GM18517 (cell line): Measurements from ENCODE around the gene SOAT2.

Experiments used
- ATAC-seq: cut with Tn5 transposase; IDR thresholded peaks from one replicate; pipeline ENCODE4 v1.9.1; 2021; ENCODE audit warnings: mild to moderate bottlenecking, moderate library complexity; ENCODE audit not compliant: unreplicated experiment

Gene SOAT2, protein sequence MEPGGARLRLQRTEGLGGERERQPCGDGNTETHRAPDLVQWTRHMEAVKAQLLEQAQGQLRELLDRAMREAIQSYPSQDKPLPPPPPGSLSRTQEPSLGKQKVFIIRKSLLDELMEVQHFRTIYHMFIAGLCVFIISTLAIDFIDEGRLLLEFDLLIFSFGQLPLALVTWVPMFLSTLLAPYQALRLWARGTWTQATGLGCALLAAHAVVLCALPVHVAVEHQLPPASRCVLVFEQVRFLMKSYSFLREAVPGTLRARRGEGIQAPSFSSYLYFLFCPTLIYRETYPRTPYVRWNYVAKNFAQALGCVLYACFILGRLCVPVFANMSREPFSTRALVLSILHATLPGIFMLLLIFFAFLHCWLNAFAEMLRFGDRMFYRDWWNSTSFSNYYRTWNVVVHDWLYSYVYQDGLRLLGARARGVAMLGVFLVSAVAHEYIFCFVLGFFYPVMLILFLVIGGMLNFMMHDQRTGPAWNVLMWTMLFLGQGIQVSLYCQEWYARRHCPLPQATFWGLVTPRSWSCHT

DNA sequence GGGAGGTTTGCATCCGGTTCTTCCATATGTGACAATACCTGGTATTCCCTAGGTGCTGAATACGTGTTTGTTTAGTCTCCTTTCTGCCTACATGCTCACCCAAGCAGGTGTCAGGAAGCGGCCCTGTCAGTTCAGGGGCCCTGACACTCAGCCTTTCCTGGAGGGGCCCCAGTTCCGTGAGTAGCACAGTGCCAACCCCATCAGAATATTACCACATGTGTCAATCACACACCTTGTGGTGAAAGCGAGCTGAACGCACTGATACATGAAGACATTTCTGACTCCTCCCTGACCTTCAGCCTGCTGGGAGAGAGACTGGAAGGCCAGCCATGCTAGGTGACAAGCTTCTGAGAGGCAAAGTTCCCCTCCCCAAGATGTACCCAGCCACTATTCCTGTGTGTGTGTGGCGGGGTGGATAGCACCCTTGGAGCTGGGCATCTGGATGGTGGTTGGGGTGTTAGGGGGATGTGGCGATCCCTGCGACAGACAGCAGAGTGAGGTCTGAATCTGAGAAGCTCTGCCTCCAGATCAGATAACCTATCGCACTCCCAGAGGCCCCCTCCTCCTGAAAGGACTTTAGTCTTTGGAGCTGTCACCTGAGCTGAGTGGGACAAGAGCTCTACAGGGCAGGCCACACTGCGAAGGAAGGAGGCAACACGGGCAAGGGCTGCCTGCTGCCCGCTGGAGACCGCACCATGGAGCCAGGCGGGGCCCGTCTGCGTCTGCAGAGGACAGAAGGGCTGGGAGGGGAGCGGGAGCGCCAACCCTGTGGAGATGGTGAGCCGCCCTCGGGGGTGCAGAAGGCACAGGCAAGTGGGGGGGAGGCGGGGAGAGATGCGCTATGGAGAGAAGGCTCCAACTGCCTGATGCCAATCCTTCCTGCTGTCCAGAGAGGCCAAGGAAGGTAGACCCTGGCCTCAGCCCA is at the start of gene SOAT2:
SOAT2 (plus strand) TSS at position 604 of the 925 bp plus-strand sequence; CDS start at position 696, 92 bp downstream.
- no peak for ATAC-seq

- peak; percentile 87 for ATAC-seq
These were observed 49.0 kb upstream of the SOAT2 start for GRCh38 chr12:53054112-53054878.

- ATAC-seq = no peak
These were observed 47.6 kb upstream of the SOAT2 start for GRCh38 chr12:53055471-53056266.

DNA sequence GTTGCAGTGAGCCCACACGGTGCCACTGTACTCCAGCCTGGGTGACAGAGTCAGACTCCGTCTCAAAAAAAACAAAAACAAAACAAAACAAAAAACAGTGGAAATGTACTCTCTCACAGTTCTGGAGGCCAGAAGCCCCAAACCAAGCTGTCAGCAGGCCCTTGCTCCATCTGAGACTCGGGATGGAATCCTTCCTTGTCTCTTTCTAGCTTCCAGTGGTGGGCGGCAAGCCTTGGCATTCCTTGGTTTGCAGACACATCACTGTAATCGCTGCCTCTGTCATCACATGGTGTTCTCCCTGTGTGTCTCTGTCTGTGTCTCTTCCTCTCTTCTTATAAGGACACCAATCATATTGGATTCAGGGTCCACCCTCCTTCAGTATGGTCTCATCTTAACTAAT is 47.0 kb upstream of the SOAT2 start:
- ATAC-seq = no peak

DNA sequence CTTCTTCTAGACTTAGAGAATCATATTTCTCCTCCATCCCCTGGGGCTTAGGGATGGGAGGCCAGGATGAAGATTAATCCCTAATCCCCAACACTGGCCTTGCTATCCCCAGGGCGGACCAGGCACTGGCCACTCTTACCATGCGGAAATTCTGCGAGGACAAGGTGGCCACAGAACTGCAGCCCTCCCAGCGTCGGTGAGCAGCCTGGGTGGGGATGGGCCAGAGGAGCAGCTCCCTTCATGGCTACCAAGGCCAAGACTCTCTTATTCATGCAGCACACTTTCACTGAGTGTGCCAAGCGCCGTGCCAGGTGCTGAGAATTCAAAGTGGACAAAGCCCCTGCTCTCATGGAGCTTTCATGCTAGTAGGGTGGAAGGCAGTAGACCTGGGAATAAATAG is 46.4 kb upstream of the SOAT2 start:
- no peak for ATAC-seq

- no peak for ATAC-seq
These were observed 45.3 kb upstream of the SOAT2 start for GRCh38 chr12:53057816-53058500.

DNA sequence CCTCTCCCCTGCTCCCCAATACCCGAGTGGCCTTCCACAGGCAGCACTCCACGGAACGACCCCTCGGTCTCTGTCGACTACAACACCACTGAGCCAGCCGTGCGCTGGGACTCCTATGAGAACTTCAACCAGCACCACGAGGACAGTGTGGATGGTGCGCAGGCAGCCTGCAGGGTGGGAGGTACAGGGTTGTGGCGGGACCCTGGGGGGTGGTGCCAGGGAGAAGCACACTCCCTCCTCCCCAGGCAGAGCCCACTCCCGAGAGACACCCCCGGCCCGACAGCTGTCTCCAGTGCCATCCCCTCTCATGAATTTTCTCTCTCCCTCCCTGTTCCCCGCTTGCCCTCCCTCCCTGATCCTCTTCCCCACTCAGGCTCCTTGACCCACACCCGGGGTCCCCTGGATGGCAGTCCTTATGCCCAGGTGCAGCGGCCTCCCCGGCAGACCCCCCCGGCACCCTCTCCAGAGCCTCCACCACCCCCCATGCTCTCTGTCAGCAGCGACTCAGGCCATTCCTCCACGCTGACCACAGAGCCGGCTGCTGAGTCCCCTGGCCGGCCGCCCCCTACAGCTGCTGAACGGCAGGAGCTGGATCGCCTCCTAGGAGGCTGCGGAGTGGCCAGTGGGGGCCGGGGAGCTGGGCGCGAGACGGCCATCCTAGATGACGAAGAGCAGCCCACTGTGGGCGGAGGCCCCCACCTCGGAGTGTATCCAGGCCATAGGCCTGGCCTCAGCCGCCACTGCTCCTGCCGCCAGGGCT is 44.4 kb upstream of the SOAT2 start:
- ATAC-seq = no peak

- no peak for ATAC-seq
These were observed 43.7 kb upstream of the SOAT2 start for GRCh38 chr12:53059434-53060063.

DNA sequence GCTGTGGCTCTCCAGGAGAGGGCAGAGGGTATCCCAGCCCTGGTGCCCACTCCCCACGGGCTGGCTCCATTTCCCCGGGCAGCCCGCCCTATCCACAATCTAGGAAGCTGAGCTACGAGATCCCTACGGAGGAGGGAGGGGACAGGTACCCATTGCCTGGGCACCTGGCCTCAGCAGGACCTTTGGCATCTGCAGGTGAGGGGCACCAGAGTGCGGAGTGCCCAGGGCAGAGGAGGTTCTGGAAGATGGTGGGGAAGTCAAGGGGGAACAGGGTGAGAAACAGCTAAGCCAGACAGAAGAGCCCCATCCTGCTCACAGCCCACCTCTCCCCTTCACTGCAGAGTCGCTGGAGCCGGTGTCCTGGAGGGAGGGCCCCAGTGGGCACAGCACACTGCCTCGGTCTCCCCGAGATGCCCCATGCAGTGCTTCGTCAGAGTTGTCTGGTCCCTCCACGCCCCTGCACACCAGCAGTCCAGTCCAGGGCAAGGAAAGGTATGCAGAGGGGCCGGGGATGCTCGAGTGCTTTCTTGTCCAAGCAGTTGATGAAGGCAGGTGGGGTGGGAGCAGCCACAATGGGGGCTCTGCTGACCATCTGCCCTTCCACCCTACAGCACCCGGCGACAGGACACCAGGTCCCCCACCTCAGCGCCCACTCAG is 43.1 kb upstream of the SOAT2 start:
- ATAC-seq = no peak

DNA sequence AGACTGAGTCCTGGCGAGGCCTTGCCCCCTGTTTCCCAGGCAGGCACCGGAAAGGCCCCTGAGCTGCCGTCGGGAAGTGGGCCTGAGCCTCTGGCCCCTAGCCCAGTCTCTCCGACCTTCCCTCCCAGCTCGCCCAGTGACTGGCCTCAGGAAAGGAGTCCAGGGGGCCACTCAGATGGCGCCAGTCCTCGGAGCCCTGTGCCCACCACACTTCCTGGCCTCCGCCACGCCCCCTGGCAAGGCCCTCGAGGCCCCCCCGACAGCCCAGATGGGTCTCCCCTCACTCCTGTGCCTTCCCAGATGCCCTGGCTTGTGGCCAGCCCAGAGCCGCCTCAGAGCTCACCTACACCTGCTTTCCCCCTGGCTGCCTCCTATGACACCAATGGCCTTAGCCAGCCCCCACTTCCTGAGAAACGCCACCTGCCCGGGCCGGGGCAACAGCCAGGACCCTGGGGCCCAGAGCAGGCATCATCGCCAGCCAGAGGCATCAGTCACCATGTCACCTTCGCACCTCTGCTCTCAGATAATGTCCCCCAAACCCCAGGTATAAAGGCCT is 42.5 kb upstream of the SOAT2 start:
- ATAC-seq = no peak

DNA sequence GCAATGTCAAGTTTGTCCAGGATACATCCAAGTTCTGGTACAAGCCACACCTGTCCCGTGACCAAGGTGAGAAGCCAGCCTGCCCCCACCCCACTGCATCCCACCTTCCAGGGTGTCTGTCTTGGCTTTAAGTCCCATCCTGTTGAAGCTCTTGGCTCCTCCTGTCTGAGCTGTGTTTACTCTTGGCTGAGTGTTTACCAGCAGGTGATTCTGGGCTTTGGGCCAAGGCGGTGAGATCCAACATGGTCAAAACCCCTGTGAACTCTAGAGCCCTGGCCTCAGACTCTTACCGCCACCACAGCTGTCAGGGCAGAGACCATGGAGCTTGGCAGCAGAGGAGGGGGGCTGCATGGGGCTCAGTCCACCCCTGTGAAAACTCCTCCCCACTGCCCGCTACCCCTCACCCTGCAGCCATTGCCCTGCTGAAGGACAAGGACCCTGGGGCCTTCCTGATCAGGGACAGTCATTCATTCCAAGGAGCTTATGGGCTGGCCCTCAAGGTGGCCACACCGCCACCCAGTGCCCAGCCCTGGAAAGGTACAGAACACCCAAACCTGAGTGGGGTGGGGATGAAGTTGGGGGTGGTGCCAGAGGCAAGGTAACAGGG is 41.8 kb upstream of the SOAT2 start:
- ATAC-seq = no peak

DNA sequence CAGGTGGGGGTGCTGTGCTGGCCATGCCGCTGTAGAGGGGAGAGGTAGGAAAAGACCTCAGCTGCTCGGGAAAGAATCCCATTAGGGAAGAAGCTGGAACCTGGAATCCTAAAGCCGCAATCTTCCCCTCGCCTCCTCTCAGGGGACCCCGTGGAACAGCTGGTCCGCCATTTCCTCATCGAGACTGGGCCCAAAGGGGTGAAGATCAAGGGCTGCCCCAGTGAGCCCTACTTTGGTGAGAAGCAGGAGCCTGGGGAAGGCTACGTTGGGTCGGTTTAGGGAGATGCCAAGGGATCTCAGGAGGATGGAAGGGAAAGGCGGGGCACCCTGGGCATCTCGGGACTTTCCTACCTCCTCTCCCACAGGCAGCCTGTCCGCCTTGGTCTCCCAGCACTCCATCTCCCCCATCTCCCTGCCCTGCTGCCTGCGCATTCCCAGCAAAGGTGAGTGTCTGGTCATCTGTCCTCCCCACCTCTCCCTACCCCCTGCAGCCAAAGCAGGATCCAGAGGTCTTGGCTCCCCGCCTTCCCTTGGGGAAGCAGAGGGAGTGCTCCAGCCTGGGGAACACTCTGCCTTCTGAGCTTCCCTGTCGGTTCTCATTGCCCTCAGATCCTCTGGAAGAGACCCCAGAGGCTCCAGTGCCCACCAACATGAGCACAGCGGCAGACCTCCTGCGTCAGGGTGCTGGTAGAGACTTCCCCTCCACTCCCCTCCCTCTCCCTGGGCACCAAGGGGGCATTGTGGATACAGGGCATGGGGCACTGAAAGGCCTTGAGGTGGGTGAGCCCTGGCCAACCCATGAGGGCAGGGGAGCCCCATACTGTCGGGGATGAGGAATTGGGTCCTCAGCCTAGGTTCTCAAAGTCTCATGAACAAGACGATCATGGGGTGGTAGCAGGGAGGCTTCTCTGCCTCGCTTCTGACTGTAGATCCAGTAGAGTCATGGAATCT is 41.0 kb upstream of the SOAT2 start:
- no peak for ATAC-seq

DNA sequence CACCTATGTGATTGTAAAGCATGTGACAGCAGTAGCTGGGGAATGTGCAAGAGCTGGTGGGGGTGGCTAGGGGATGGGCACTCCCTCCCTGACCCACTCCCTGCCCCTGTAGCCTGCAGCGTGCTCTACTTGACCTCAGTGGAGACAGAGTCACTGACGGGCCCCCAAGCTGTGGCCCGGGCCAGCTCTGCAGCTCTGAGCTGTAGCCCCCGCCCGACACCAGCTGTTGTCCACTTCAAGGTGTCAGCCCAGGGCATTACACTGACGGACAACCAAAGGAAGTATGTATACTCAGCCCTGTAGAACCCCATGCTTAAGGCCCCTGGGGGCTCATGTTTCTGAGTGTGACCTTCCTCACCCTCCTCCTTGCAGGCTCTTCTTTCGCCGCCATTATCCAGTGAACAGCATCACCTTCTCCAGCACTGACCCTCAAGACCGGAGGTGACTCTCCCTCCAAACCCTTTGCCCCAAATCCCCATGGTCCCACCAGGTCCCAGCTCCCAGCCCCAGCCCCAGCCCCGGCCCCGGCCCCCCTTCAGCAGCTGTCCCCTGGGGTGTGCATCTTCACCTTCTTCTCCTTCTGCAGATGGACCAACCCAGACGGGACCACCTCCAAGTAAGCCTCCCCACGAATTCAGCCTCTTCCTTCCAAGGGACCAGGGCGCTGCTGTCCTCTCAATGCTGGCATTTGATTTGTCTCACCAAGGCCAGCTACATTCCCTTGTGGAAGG is 40.1 kb upstream of the SOAT2 start:
- ATAC-seq = no peak

DNA sequence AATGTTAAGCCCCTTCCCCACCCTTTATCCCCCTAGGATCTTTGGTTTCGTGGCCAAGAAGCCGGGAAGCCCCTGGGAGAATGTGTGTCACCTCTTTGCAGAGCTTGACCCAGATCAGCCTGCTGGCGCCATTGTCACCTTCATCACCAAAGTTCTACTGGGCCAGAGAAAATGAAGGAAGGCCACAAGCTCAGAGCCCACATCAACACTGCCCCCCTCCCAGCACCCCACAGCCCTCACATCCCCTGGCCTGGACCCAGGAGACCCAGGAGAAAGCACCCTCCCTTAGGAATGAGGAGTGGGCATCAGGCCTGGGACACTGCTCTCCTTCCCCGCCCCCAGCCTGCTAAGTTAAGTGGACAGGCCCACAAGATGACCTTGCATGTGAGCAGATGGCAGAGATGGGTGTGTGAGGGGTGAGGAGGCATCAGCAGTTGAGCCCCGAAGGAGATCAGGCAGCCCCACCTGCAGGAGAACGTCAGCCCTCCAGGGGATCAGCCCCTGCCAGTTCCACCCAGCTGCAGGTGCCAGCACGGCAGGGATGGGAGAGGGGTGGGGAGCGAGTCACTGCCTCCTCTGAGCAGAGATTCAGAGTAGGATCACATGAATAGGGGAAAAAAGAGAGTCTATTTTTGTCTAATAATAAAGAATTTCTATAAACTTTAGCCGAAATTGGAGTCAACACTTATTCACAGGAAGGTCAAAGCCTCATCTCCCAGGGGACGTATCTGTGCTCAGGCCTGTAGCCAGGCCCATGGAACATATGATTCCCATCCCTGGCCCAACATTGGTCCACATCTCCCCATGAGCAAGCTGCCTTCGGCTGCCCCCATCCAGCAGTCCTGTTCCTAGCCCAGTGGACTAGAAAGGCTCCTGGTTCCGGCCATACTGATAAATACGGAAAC is 39.3 kb upstream of the SOAT2 start:
- no peak for ATAC-seq
